HG03439 (cell line): Measurements from ENCODE around the gene PRKACA.

Experiments
- ATAC-seq: cut with Tn5 transposase; IDR thresholded peaks from one replicate; pipeline ENCODE4 v1.9.1; 2021; ENCODE audit warnings: mild to moderate bottlenecking, moderate library complexity; ENCODE audit not compliant: unreplicated experiment

Gene PRKACA

DNA sequence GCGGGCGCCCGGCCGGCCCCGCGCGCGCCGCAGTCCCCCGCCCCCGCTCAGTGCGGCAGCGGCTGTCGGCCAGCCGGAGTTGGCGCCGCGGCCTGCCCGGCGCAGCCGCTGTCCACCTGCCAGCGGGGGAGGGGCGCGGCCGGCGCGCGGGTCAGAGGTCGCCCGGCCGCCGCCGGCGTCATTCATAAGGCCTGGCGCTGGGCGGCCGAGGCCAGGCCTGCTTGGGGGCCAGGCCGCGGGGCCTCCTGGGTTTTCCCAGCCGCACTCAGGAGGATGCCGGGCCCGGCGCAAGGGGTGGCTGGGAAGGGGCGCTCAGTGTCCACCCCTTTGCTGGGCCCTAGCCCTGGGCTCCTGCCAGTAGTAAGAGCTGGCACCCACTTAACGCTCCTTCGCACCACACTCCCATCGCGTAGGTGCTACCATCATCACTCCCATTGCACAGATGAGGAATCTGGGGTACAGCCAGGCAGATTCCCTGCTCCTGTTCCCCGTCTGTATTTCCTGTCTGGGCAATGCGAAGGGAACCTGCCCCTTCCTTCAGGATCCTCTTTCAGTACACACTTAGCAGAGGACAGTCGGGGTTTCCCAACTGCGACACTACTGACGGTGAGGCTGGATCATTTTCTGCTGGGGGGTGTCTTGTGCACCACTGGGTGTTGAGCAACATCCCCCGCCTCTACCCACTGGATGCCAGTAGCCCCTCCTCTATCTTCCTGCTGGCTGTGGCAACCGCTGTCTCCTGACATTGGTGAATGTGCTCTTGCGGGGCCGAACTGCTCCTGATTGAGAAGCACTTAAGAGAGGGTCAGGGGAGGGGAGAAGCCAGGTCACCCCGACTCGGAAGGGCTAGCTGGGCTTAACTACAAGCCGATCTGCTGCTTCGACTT, 846 bp upstream of the PRKACA start:
- ATAC-seq = peak; percentile 39

DNA sequence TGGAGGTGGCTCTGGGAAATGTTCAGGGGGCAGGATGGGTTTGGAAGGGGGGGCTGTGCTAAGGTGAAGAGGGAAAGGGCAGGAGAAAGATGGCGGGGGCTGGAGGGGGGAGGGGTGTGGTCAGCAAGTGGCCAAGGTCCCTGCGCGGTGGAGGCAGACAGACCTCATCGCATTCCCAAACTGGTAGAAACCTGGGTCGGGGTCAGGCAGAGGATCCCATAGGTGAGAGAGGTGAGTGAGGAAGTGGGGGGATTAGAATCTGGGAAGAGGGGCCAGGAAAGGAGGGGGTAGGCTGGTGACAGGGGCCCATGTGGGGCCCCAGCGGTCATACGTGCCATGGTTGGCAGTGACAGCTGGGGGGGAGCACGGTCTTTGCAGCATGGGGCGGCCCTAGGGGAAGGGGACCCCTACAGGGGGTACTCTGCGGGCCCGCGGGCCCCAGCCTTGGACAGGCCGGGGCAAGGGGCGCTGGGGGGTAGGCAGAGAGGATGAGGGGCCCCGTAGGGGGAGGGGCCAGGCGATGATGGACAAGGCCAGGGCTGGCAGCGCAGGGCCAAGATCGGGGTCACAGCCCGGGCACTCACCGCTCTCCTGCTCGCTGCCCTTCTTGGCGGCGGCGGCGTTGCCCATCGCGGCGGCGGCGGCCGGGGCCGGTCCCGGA, 514 bp downstream of the PRKACA start:
- ATAC-seq = peak; percentile 7

DNA sequence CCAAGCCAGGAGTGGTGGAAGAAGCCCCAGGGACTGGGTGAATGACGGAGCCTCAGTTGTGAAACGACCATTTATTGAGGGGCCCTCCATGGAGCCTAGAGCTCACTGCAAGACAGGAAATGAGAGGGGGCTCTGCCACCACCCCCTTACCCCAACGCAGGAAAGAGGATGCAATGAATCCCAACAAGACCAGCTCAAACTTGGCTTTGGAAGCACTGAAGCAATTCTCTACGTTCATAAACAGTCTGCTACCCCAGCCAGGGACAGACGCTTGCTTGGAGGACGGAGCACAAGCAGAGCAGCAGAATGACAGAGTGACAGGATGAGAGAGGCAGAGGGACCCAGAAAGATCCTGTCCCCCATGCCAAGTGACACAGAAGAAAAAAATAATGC, 1.0 kb downstream of the PRKACA start:
- no peak for ATAC-seq

DNA sequence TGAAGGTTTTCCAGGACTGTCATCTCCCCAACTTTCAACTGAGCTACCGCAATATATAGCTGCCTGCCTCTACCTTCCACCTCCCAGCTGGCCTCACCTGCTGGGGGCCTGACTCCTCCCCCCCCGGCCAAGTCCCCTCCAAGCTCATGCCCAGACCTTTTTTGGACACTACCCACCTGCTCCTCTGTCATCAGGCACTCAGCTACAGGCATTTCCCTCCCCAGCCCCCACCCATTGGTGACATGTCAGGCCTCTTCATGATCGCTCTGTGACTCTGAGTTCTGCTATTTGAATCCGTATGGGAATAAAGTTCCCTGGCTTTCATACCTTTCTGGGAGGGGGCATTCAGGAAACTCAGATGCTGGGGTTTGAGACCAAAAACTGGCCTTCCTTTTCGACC, 1.8 kb downstream of the PRKACA start:
- no peak for ATAC-seq

DNA sequence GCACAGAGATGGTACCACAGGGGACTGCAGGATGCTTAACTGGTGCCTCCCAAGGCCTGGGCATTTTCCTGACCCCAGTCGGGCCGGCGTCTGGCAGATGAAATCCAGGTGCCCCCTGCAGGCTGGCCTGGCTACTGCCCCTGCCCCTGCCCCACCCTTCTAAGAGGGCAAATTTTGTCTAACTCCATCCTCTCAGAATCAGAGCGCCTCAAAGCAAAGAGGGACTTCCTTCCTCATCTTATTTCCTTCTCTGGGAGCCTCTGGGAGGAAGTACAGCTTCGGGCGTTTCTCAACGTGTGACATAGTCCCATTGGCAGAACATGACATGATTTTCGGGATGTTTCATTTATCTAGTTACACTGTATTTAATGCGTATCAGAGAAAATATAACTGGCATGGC, 2.7 kb downstream of the PRKACA start:
- ATAC-seq = no peak

DNA sequence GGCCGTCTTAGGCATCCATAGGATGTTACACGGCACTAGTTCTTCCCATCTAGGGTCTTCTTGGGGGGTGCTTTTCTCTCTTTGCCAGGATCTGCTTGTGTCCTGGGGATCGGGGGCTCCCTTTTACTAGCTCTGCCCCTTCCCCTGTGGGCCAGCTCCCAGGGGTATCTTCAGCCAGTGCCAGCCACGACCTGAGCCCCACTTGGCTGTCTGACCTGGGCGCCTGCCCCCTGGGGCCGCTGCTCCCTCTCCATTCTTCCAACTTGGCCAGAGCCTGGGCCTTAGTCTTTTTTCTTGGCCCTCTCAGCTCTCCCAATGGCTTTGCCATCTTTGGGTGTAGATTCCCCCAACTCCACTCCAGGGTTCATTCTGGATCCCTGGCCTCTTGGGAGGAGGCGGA, 3.1 kb downstream of the PRKACA start:
- ATAC-seq = no peak

DNA sequence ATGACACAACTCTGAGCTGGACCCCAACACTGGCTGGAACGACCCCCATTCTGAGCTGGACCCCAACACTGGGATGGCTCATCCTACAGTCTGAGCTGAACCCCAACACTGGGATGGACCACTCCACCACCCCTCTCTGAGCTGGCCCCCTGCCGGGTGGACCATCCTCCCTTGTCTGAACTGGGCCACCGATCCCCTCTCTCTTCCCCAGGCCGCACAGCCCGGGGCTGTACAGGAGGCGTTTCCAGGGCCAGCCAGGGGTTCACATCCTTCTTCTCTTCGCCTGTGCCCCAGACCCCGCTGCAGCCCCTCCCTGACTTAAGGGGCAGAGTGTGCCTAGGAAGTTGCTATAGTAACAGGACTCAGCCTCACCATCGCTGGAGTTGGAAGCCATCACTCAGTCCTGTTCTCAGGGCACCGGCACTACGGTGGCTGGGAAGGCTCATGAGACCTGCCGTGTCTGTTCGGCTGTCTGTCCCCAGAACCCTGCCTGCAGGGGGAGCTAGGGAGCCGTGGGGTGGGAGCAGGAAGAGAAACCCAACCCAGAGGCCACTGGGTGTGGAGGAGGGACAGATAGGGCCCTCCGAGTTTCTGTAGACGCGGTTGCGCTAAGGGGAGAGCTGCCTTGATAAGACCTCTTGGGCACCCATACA, 3.7 kb downstream of the PRKACA start:
- ATAC-seq = no peak

DNA sequence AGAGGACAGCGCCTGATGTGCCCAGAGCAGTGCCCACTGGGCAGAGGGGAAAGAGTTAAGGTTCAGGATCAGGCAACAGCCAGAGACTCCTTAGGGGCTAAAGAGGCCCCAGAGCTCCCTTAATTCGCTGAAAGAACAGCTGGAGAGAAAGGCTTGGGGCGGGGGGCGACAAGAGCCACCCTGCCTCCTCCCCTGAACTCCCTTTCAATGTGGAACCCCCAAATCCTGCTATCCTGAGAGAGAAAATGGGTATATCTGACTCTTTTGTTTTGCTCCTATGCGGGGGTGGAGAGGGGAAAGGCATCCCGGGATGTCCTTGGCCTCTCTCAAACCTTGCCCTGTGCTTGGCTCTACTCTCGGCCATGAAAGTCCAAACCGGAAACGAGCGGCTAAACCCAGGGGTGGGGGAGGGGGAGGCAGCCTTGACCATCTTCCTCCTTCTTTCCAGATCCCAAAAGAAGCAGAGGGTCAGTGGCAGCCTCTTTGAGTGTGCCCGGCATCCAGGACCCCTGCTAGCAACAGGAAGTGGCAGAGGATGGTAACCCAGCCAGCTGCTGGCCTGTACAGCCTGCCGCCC, 4.7 kb downstream of the PRKACA start:
- ATAC-seq = no peak

DNA sequence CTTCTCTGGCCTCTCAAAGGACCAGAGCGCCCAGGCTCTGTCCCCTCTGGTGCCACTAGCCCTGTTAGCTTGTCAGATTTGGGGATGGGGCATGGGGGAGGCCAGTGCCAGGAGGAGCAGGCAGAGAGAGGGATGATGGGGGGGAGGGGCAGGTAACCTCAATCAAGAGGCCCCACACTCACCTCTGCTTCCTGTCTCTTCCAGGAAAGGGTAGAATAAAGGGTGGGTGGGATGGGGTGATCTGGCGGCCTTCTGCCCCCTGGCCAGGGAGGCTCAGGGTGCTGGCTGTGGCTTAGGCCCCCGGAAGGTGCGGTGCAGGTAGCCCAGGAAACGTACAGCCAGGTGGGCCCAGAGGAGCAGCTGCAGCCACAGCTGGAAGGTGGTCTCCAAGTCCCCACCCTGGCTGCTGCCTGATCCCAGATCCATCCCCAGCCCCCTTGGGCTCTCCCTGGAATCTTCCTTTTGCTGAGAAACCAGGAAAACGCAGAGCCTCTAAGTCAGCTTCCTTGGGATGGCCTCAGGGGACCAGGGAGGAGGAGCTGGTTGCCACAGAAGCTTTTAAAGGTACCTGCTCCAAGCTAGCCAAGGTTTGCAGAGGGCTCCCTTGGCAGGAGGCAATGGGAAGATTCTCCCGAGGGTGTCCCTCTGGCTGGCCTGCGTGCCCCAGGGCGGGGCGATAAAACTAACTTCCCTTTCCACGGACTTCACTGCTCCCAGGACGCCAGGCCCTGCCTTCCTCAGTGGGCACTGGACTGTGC, 5.3 kb downstream of the PRKACA start:
- no peak for ATAC-seq

DNA sequence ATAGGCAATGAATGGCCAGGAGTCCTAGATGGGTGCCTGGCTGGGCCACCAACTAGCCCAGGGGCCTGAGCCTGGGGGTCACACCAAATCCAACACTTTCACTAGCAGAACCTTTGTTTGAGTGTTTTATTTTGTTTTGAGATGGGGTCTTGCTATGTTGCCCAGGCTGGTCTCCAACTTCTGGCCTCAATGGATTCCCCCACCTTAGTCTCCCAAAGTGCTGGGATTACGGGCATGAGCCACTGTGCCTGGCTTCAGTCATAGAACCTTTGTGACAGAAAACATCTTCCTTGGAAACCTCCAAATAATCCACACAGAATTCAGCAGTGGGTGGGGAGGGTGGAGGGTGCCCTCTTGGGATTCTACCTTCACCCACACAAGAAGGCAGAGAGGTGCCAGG, 6.1 kb downstream of the PRKACA start:
- ATAC-seq = no peak

DNA sequence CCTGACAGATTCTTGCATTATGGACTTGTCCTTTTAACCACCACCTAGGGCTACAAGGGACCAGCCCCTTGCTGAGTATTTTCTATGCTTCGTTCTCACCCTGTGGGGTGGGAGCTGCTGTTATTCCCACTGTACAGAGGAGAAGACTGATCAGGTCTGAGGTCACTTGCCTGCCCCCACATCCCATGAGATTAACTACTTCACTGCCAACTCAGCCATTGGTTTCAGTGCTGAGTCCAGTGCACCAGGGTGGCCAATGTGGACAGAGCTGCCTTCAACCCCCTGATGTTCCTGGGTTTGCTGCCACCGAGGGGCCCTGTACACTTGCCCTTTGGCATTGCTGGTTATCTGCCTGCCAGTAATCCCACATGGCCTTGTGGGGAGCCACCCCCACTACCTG, 6.9 kb downstream of the PRKACA start:
- ATAC-seq = no peak

DNA sequence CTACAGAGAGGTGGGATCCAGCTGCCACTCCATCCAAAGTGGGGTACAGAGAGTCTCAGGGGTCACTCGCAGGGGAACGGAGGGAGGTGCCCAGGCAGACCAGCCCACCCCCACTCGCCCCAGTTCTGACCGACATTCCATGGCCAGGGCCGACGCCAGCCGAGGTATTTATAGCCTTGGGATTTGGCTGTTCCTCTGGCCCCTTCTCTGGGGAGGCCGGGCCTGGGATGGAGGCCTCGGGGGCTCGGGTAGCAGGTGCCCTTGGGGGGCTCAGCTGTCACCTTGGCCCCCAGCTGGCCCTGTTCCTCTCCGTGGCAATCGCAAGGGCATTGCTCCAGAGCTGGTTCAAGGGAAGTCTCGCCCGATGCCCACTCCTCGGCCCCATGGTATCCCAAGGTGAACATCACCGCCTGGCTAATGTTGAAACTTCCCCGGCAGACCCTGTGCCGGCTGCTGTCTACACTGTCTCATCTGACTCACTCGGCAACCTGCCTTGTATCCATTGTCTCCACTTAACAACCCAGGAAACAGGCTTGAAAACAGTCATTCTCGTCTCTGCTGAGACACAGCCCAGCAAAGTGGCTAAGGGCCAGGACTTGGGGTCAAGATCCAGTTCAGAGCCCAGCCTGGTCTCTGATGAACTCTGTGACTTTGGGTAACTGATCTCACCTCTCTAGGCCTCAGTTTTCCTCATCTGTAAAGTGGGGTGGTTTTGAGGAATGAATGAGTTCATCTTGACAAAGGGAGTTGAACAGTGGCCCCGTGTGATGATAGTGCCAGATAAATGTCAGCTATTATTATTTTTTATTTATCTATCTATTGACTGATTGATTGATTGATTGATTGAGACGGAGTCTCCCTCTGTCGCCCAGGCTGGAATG, 9.7 kb downstream of the PRKACA start:
- ATAC-seq = no peak

DNA sequence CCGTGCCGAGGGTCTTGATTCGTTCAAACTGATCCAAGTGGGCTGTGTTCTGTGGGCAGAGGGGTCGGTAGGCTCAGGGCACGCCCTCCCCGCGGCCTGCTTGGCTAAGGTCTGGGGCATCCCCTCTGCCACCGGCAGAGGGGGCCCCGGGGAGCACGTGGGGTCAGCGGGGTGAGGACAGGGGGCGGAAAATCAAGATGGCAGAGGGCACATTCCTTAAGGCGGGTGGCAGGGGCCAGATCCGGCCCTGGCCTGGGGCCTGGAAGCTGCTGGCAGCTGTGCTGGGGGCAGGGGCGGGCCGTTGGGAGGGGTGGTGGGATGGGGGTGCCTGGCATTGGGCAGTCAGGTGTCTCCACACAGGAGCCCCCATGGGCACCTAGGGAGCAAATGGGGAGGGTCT, 10.7 kb downstream of the PRKACA start:
- ATAC-seq = no peak

DNA sequence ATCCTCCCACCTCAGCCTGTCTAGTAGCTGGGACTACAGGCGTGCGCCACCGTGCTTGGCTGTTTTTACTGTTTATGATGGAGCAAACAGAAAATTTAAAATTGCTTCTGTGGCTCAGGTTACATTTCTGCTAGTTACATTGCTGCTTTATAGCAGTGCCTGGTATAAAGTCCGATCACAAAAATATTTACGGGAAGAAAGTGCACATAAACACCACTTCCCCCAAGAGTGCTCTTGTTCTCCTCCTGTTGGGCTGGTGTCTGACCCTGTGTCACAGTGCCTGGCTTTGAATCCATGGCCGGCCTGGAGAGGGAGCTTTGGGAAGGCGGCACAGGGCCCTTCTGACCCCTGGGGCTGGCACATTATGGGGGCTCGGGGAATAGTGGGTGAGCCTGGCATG, 11.9 kb downstream of the PRKACA start:
- no peak for ATAC-seq

DNA sequence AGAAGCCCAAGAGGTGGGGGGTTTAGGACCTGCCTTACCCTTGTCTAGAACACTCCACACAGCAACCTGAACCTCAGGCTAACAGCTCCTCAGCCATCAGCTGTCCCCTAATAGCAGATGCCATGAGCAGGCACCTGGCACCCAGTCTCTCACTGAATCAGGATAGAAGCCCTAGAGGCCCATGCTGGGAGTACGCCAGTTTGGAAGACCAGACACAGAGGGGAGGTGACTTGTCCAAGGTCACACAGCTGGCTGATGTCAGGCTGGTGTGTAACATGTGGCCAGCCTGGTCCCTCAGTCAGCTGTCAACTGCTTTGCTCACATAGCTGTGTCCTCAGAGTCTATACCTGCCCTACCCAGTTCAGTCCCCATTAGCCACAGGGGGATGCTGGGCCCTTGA, 14.3 kb downstream of the PRKACA start:
- ATAC-seq = no peak

DNA sequence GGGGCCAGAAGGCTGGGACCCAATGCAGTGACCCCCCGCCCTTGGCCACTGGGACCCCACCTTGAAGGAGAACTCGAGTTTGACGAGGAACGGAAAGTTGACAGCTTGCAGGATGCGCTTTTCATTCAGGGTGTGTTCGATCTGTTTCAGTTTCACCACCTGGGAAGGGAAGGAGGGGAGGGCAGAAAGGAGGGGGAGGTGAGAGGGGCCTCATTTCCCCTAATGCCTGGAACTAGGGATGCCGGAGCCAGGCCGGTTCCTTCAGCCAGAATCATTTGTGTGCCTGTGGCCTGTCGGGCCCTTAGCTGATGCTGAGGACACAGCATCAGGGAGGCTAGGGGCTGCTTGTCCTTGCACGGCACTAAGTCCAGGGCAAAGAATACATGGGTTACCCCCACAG, 14.8 kb downstream of the PRKACA start:
- no peak for ATAC-seq

DNA sequence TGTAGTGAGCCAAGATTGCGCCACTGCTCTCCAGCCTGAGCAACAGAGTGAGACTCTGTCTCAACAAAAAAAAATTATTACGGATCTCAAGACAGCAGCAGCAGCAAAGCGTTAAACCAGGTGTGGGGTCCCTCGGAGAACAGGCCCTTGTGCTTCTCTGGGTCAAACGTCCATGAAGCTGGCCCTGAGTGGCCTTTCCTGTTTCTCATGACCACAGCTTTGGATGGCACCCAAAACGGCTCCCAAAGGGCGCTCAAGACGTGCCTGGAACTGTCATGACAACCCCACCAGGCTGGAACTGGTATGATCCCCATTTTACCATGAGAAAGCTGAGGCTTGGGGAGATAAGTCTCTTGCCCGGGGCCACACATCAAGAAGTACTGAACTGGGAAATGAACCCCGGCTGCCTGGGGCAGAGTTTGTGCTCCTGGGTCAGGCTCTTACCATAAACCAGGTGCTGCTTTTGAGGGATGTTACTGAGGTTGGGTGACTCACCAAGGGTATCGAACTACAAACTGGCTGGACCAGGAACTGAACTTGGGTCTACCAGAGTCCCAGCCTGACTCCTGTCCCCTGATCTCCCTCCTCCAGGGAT, 15.4 kb downstream of the PRKACA start:
- ATAC-seq = no peak

DNA sequence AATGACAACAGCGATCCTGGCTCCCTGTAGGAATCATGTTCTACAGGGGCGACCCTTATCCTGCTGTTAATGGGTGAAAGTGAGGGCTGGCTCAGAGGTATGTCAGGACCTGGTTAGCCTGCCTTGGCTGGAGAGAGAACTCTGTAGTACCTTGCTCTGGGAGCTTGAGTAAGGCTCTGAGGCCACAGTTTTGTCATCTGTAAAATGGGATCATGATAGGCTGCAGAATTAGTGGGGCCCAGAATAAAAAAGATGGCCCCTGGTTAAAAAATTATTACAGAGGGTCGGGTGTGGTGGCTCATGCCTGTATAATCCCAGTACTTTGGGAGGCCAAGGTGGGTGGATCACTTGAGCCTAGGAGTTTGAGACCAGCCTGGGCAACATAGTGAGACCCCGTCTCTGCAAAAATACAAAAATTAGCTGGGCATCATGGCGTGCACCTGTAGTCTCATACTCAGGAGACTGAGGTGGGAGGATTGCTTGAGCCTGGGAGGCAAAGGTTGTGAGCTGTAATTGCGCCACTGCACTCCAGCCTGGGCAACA, 16.5 kb downstream of the PRKACA start:
- ATAC-seq = no peak

DNA sequence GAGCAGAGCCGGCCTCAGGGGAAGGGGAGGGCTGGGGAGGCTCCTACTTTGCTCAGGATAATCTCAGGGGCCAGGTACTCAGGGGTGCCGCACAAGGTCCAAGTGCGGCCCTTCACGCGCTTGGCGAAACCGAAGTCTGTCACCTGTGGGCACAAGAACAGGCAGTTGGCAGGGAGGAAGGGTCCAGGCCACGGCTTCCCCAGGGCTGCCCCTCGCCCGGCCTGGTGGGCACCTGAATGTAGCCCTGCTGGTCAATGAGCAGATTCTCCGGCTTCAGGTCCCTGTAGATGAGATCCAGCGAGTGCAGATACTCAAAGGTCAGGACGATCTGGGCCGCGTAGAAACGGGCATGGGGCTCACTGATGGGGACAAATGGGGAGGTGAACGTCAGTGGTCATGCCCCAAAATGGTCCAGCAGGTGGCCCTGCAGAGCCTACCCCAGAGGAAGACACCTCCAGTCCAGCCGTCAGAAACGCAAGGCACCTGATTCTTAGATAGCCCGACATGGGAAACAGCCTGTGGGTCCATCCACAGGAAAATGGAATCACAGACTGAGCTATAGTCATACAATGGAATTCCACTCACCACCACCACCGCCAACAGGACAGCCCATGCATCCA, 19.9 kb downstream of the PRKACA start:
- no peak for ATAC-seq
